Adrenal gland (tissue), 19 donors: ENCODE data around the gene SAA1. TPM values are rescaled to one million over a fixed set of nuclear protein-coding genes. Genes with fewer than 3 reads are reported as not detected.

Experiments used
- DNase-seq, 7 donors: peaks; one replicate each; pipeline ENCODE4 v3.0.0-alpha.2; 2019 to 2020
- H3K27ac ChIP-seq, 5 donors: fragments of 200-600 bp; sonication (generic) in 4 of 5; 1 replicate in 3 of 5; 2 replicates in 2 of 5; pipeline versions ENCODE4 v1.5.1 to v1.8.0; 2016 to 2020; ENCODE audit warnings: mild to moderate bottlenecking in 1 of 5
- H3K27me3 ChIP-seq: fragments of 200-600 bp; 2 replicates; pipeline ENCODE4 v1.8.0; 2021
- H3K36me3 ChIP-seq, 2 donors: fragments of 200-600 bp; replicated peaks in 1 of 2; 1 replicate in 1 of 2; 2 replicates in 1 of 2; pipeline versions ENCODE4 v1.5.1 to v1.8.0; 2018 to 2022
- H3K4me1 ChIP-seq, 2 donors: fragments of 200-600 bp; replicated peaks in 1 of 2; 1 replicate in 1 of 2; 2 replicates in 1 of 2; pipeline versions ENCODE4 v1.5.1 to v1.8.0; 2018 to 2021
- H3K4me3 ChIP-seq, 4 donors: fragments of 200-600 bp; sonication (generic) in 3 of 4; one replicate each; pipeline ENCODE4 v1.5.1; 2016 to 2018
- H3K9me3 ChIP-seq, 3 donors: fragments of 200-600 bp; sonication (generic) in 1 of 3; replicated peaks in 1 of 3; 1 replicate in 2 of 3; 2 replicates in 1 of 3; pipeline versions ENCODE4 v1.5.1 to v1.8.0; 2016 to 2021
- POLR2A ChIP-seq, 2 donors: fragments of 450-650 bp; IDR thresholded peaks; one replicate each; pipeline ENCODE4 v1.6.1; 2017; ENCODE audit warnings: antibody characterized with exemption in 2 of 2, mild to moderate bottlenecking in 2 of 2, moderate library complexity in 1 of 2
- WGBS, 4 donors: extraction: QIAGEN DNeasy Blood & Tissue Kit in 2 of 4; methylation state at CpG; one replicate each; pipeline versions ENCODE4 v1.1.5 to v1.1.7; 2013 to 2017; 5-methylcytosine and 5-hydroxymethylcytosine counted together
- intact Hi-C, 2 donors: fragments of 100-400 bp; cut with DNase I; formaldehyde crosslinking; loops; one replicate each; pipeline versions ENCODE4 v1.14.1 to v1.15.0; 2022 to 2023
- long read RNA-seq, 10 donors: library from polyadenylated mRNA in 3 of 10; unstranded in 2 of 10; stranded (forward) in 1 of 10; transcript quantifications; one replicate each; pipeline ENCODE4 v2.0.0 and lab custom pipeline, GENCODE V29; 2021 to 2026
- polyA plus RNA-seq, 3 donors: library from polyadenylated mRNA; stranded (reverse); fragments of 200-250 nt in 2 of 3; fragments of 350-450 nt in 1 of 3; fragmentation: Illumina TruSeq in 1 of 3; extraction: RNeasy Lipid Tissue Mini Kit (QIAGEN cat#74804) in 1 of 3; gene quantifications; one replicate each; pipeline ENCODE4 v1.2.3, GENCODE V29; 2013 to 2014
- total RNA-seq, 9 donors: library from RNA; depleted of rRNA in 4 of 9; stranded (reverse); fragments of >200 nt in 4 of 9; fragments of 120-200 nt in 1 of 9; fragmentation: NEBNext Ultra II Directional in 1 of 9; extraction: Animal tissue kit (Norgen Biotek cat#: 25700) in 1 of 9; gene quantifications; one replicate each; pipeline versions ENCODE4 v1.1.0 to v1.2.4, GENCODE V29; 2013 to 2023
- TF ChIP-seq, protein P1 (sequence below), 6 experiments: fragments of 450-650 bp in 4 of 6; fragments of 200-600 bp in 2 of 6; sonication (generic) in 1 of 6; IDR thresholded peaks; 1 replicate in 5 of 6; 2 replicates in 1 of 6; pipeline versions ENCODE4 v1.5.1 to v1.8.0; 2016 to 2021; ENCODE audit warnings: antibody characterized with exemption in 6 of 6, mild to moderate bottlenecking in 2 of 6, moderate library complexity in 1 of 6
- donor health status: healthy with polysubstance abuse.
- donor health status: Bipolar disorder and iron deficiency.
- donor health status: DM: yes; HTN: yes; CAD: no.
- donor health status: DM: no; HTN: no; CAD: no.
- donor health status: DM: no; HTN: no; CAD: no.
- donor health status: DM: yes; HTN: yes; CAD: no.

The SAA1 gene
- total RNA-seq (10 to 100 TPM in 5 of 9 donors, 1 to 10 TPM in 3, not detected in 1; 1.8 to 38.1 (median 15.2) TPM), polyA plus RNA-seq (1,000 to 10,000 TPM in 1 of 3 donors, 10 to 100 TPM in 2; 20.0 to 1,277 (median 91.0) TPM)
- long read RNA-seq, donor 1, result 0 reads
- long read RNA-seq, donor 2, result 0 reads
- long read RNA-seq, donor 3, result 0 reads
- long read RNA-seq, donor 4, transcript SAA1-201 (4 exons, 615 nt), result major isoform, 6 of 7 reads
- long read RNA-seq, donor 4, partial matches to known transcripts, result 1 of 7 reads
- long read RNA-seq, donor 4, other reads (novel, unspliced or antisense), result 0 of 7 reads
- long read RNA-seq, donor 5, transcript SAA1-201 (4 exons, 615 nt), result major isoform, 18 of 19 reads
- long read RNA-seq, donor 5, partial matches to known transcripts, result 1 of 19 reads
- long read RNA-seq, donor 5, other reads (novel, unspliced or antisense), result 0 of 19 reads
- long read RNA-seq, donor 6, partial matches to known transcripts, result 0 of 1 reads
- long read RNA-seq, donor 6, other reads (novel, unspliced or antisense), result 0 of 1 reads
- long read RNA-seq, donor 7, result 0 reads
- long read RNA-seq, donor 8, result 0 reads
- long read RNA-seq, donor 9, result 0 reads
- long read RNA-seq, donor 10, result 0 reads

DNA sequence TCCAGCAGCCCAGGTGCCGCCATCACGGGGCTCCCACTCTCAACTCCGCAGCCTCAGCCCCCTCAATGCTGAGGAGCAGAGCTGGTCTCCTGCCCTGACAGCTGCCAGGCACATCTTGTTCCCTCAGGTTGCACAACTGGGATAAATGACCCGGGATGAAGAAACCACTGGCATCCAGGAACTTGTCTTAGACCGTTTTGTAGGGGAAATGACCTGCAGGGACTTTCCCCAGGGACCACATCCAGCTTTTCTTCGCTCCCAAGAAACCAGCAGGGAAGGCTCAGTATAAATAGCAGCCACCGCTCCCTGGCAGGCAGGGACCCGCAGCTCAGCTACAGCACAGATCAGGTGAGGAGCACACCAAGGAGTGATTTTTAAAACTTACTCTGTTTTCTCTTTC is at the start of gene SAA1:
Gene SAA1 (plus strand): TSS at position 316 of the 400 bp plus-strand sequence. CDS start 624 bp downstream, outside the sequence.
- Histone ChIP-seq H3K4me1 (no peaks in the 10 kb centered on the region), H3K27ac (no peak within 1 kb of the TSS), H3K9me3 (no peaks in the 10 kb centered on the region), H3K36me3 (no peaks in the 10 kb centered on the region), H3K4me3 (no peak within 1 kb of the TSS), H3K27me3 (no peaks in the 10 kb centered on the region)
- intact Hi-C loops, result no loop called here
- 66 to 72% (median 68%) methylated on average over 4 to 8 of the region's 8 CpGs for WGBS, 4 donors
- no peak for DNase-seq
- TF ChIP-seq, protein P1, sequence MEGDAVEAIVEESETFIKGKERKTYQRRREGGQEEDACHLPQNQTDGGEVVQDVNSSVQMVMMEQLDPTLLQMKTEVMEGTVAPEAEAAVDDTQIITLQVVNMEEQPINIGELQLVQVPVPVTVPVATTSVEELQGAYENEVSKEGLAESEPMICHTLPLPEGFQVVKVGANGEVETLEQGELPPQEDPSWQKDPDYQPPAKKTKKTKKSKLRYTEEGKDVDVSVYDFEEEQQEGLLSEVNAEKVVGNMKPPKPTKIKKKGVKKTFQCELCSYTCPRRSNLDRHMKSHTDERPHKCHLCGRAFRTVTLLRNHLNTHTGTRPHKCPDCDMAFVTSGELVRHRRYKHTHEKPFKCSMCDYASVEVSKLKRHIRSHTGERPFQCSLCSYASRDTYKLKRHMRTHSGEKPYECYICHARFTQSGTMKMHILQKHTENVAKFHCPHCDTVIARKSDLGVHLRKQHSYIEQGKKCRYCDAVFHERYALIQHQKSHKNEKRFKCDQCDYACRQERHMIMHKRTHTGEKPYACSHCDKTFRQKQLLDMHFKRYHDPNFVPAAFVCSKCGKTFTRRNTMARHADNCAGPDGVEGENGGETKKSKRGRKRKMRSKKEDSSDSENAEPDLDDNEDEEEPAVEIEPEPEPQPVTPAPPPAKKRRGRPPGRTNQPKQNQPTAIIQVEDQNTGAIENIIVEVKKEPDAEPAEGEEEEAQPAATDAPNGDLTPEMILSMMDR (IDR thresholded peaks at IDR 0.05), result no peak
- no peak for TF ChIP-seq POLR2A (IDR thresholded peaks at IDR 0.05)

DNA sequence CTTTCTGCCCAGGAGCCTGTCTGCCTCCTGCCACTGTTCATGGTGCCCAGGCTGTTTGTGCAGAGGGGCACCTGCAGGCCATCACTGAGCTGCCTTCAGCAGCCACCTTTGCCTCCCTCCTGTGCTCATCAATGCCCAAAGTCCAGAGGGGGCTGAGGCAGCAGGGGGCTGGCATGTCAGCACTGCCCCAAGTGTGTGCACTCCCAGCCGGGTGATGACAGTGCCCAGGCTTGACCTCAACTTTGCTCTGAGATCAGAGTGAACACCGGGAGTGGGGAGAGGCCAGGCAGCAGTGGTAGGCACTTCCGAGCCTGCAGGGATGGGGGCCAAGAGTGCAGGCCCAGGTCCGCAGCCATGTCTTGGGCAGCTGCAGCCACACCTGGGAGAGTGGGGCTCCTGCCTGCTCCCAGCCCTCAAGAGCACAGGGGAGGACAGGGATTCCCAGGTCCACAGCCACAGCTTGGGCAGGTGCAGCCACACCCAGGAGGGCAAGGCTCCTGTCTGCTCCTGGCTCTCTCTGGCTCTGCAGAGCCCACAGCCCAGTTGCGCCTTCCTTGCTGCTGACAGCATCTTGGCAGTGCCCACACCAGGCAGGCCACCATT is 44.7 kb upstream of the SAA1 start:
- intact Hi-C loops, result no loop called here
- whole genome bisulfite sequencing, 4 donors, result 73 to 93% (median 82%) methylated on average over 3 to 5 of the region's 5 CpGs
- no peak for DNase-seq

DNA sequence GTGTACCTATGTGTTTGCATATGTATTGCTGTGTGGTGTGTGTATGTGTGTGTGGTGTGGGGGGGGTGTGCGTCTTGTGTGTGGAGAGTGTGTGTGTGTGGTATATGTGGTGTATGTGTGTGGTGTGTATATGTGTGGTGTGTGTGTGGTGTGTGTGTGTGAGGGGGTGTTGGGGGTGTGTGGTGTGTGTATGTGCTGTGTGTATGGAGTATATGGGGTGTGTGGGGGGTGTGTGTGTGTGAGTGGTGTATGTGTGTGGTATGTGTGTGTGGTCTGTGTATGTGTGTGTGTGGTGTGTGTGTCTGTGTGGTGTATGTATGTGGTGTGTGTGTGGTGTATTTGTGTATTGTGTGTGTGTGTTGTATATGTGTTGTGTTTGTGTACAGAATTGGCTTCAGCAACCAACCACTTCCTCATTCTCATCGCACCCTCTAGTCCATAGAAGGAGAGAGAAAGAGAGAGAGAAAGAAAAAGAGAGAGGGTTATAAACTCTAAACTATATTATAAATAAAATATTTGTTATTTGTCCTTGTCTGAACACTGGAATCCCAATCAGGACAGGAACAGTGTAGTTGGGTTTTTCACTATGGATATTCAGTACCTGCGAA is 43.1 kb upstream of the SAA1 start:
- Histone ChIP-seq H3K36me3 (no peaks in the 10 kb centered on the region), H3K27me3 (no peaks in the 10 kb centered on the region), H3K4me1 (no peaks in the 10 kb centered on the region), H3K27ac (no peak overlapping the region), H3K4me3 (no peak overlapping the region), H3K9me3 (no peaks in the 10 kb centered on the region)
- intact Hi-C loops, result no loop called here
- DNase-seq, result no peak
- WGBS, 4 donors, result 71 to 90% (median 82%) methylated on average over 3 of the region's 3 CpGs
- no peak for TF ChIP-seq POLR2A (IDR thresholded peaks at IDR 0.05)
- TF ChIP-seq, protein P1 (IDR thresholded peaks at IDR 0.05), result no peak

More for the DNA sequence above, 44.7 kb upstream of the SAA1 start:
- H3K4me3 ChIP-seq, result no peak overlapping the region
- no peaks in the 10 kb centered on the region for H3K36me3 ChIP-seq
- no peaks in the 10 kb centered on the region for H3K9me3 ChIP-seq
- H3K27me3 ChIP-seq, result no peaks in the 10 kb centered on the region
- TF ChIP-seq POLR2A (IDR thresholded peaks at IDR 0.05), result no peak
- TF ChIP-seq, protein P1 (IDR thresholded peaks at IDR 0.05), result no peak
- no peak overlapping the region for H3K27ac ChIP-seq
- no peaks in the 10 kb centered on the region for H3K4me1 ChIP-seq
